ENCODE data around the gene PIM2. TPM values are rescaled to one million over a fixed set of nuclear protein-coding genes. Genes with fewer than 3 reads are reported as not detected.

Gene PIM2
- total and polyA plus RNA-seq, 2 of the 4 experiments (the other 2 are of a cell fraction) = 7.3 to 9.4 TPM

DNA sequence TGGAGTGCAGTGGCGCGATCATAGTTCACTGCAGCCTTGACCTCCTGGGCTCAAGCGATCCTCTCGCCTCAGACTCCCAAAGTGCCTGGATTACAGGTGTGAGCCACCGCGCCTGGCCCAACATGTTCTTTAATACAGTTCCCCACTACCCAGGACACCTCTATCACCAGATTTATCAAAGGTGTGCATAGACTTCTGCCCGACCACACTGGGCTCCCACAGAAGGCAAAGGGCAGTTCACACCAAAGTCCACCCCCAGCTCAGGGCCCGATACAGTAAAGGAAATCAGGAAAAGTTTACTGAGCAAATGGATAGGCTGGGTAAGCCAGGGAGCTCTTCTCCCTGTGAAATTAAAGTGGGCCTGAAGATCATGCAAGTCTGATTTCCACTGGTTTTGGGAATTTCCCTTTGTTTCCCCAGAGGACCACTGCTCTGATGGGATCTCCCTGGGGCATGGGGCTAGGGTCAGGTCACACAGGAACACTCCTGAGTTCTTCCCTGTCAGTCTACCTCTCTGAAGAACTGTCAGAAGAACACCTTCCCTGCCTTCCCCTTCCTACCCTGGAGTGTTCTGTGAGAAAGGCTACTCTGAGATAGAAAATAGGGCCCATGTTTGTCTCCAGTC lies 17.7 kb upstream of the PIM2 start:
- intact Hi-C loops (cut with micrococcal nuclease) (no loop called here), dilution Hi-C loops (cut with HindIII; ENCODE audit: low sequenced_read_pairs, unreplicated experiment) (no loop called here), in situ Hi-C loops (cut with MboI; ENCODE audit: low sequenced_read_pairs) (no loop called here)
- Histone ChIP-seq H3K18ac (ENCODE audit: low read depth, low read length) (no peak overlapping the region), H3K79me1 (ENCODE audit: low read depth in 1 of 2, low read length in 2 of 2) (peaks cover 0 to 43% of the 10 kb centered on the region in 2 experiments; a peak in 3 of 4 replicates), H4K5ac (ENCODE audit: low read depth, low read length) (no peak overlapping the region), H3K4me1 (ENCODE audit: control insufficient read depth, insufficient read depth, low read length) (no peaks in the 10 kb centered on the region; the same call in 1 of the 2 replicates), H2AK5ac (ENCODE audit: low read depth, low read length) (no peak overlapping the region), H2AFZ (replicated peaks; ENCODE audit: low read length, poor library complexity) (no peak overlapping the region), H3K14ac (replicated peaks; ENCODE audit: low read depth, low read length) (no peak overlapping the region), H3K27ac (ENCODE audit: insufficient read depth, low read length) (no peak overlapping the region), H3K9me3 (ENCODE audit: control insufficient read depth, insufficient read depth, low read length) (no peaks in the 10 kb centered on the region), H3K36me3 (ENCODE audit: control insufficient read depth, insufficient read depth, low read length) (peaks cover 30% of the 10 kb centered on the region), H4K8ac (ENCODE audit: low read depth in 2 of 2, low read length in 2 of 2) (no peak overlapping the region), H2AK9ac (replicated peaks; ENCODE audit: low read depth, low read length, poor library complexity) (no peak overlapping the region), H4K91ac (ENCODE audit: insufficient read depth, low read depth, low read length) (no peak overlapping the region), H3K4me2 (ENCODE audit: low read depth, low read length) (no peak overlapping the region), H3K27me3 (ENCODE audit: control insufficient read depth, insufficient read depth, low read length) (no peaks in the 10 kb centered on the region), H3K9ac (ENCODE audit: low read depth, low read length) (no peak overlapping the region), H2BK15ac (ENCODE audit: low read depth, low read length) (no peak overlapping the region), H3K9me1 (ENCODE audit: insufficient read depth, low read length) (peaks cover 4% of the 10 kb centered on the region; the same call in 1 of the 2 replicates), H3K4ac (ENCODE audit: low read depth, low read length) (no peak overlapping the region), H2BK20ac (ENCODE audit: low read depth, low read length) (no peak overlapping the region), H3K4me3 (ENCODE audit: insufficient read depth, low read depth, low read length) (no peak overlapping the region), H3K56ac (ENCODE audit: extremely low read depth, insufficient read depth, low read length) (no peak overlapping the region), H3K23ac (ENCODE audit: low read depth, low read length) (no peak overlapping the region), H2BK120ac (ENCODE audit: low read depth, low read length) (no peak overlapping the region), H2BK5ac (ENCODE audit: low read depth, low read length, poor library complexity, severe bottlenecking) (no peak overlapping the region), H4K20me1 (ENCODE audit: insufficient read depth, low read length) (peaks cover 34% of the 10 kb centered on the region)
- POLR2A ChIA-PET (ENCODE audit: unreplicated experiment) = no interaction called here
- 100% methylated on average over 4 of the region's 8 CpGs; no CpG with 5 or more reads in 1 of the 2 experiments for WGBS, 2 experiments (ENCODE audit: extremely low coverage in 2 of 2, insufficient read length in 1 of 2)
- CTCF ChIA-PET = no interaction called here
- ATAC-seq (ENCODE audit: low read depth) (no peak), DNase-seq (no peak)
- TF ChIP-seq MAZ (IDR thresholded peaks at IDR 0.05; ENCODE audit: borderline replicate concordance, low read depth, low read length) (no peak), MAFK (IDR thresholded peaks at IDR 0.05; ENCODE audit: low read depth, low read length) (no peak), CEBPB (IDR thresholded peaks at IDR 0.05; ENCODE audit: low read depth, low read length) (no peak), RAD21 (IDR thresholded peaks at IDR 0.05; ENCODE audit: low read length) (no peak), MXI1 (IDR thresholded peaks at IDR 0.05; ENCODE audit: borderline replicate concordance, low read depth, low read length) (no peak), SMC3 (IDR thresholded peaks at IDR 0.05; ENCODE audit: low read depth, low read length) (no peak), RFX5 (IDR thresholded peaks at IDR 0.05; ENCODE audit: low read depth, low read length) (no peak), CHD1 (IDR thresholded peaks at IDR 0.05; ENCODE audit: low read depth, low read length) (no peak), POLR2A (IDR thresholded peaks at IDR 0.05; ENCODE audit: low read depth, low read length) (no peak), BHLHE40 (IDR thresholded peaks at IDR 0.05; ENCODE audit: low read depth, low read length) (no peak)
- TF ChIP-seq, protein P1, sequence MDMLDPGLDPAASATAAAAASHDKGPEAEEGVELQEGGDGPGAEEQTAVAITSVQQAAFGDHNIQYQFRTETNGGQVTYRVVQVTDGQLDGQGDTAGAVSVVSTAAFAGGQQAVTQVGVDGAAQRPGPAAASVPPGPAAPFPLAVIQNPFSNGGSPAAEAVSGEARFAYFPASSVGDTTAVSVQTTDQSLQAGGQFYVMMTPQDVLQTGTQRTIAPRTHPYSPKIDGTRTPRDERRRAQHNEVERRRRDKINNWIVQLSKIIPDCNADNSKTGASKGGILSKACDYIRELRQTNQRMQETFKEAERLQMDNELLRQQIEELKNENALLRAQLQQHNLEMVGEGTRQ (IDR thresholded peaks at IDR 0.05; ENCODE audit: low read depth, low read length) = no peak
- TF ChIP-seq, protein P2, sequence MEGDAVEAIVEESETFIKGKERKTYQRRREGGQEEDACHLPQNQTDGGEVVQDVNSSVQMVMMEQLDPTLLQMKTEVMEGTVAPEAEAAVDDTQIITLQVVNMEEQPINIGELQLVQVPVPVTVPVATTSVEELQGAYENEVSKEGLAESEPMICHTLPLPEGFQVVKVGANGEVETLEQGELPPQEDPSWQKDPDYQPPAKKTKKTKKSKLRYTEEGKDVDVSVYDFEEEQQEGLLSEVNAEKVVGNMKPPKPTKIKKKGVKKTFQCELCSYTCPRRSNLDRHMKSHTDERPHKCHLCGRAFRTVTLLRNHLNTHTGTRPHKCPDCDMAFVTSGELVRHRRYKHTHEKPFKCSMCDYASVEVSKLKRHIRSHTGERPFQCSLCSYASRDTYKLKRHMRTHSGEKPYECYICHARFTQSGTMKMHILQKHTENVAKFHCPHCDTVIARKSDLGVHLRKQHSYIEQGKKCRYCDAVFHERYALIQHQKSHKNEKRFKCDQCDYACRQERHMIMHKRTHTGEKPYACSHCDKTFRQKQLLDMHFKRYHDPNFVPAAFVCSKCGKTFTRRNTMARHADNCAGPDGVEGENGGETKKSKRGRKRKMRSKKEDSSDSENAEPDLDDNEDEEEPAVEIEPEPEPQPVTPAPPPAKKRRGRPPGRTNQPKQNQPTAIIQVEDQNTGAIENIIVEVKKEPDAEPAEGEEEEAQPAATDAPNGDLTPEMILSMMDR (conservative IDR thresholded peaks at IDR 0.05; ENCODE audit: low read depth, low read length) = no peak
- no TSS peak for BruUV-seq (replicated peaks)
